Kidney glomerular epithelial cell (primary cell): ENCODE measurements around the gene PLPPR1.
"Not testable (repeated sequence)": the region's sequence is repeated elsewhere in the genome, so short reads cannot be mapped to it uniquely, and the experiment has no call there.

ENCODE experiments used
- DNase-seq: peaks from one replicate; lab custom pipeline; 2025; lab: John Stamatoyannopoulos, UW

PLPPR1 gene

GRCh38 chr9:101299901-101300300 lies 271.4 kb downstream of the PLPPR1 start:
- DNase-seq, result no peak

DNA sequence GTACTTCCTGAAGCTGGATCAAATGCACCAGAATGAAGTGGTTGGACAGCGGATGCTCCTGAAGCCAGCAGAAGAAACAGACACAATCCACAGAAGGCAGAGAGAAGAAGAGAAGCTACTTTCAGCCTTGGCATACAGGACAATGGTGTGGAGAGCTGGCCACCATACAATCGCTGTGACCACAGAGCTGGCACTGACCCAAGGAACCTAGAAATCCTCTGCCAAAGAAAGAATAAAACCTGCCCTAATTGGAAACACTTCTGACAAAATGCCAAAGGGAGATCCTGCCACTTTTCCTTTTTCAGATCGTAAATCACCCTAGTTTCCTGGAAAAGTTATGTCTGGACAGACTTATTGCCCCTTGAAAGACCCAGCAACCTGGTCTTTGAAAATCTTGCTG lies 278.5 kb downstream of the PLPPR1 start:
- DNase-seq, result no peak

- DNase-seq, result no peak
These were observed 279.1 kb downstream of the PLPPR1 start for GRCh38 chr9:101307524-101308213.

DNA sequence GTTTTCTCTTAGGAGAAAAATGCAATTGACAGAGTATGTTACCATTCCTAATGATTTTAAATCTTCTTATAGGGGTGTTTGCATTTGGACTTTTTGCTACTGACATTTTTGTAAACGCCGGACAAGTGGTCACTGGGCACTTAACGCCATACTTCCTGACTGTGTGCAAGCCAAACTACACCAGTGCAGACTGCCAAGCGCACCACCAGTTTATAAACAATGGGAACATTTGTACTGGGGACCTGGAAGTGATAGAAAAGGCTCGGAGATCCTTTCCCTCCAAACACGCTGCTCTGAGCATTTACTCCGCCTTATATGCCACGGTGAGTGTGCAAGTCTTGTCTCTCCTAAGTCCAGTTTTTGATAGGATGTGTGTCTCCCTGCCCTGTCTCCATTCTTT lies 280.6 kb downstream of the PLPPR1 start:
- DNase-seq, result no peak

GRCh38 chr9:101311191-101311590 lies 282.7 kb downstream of the PLPPR1 start:
- DNase-seq, result no peak

DNA sequence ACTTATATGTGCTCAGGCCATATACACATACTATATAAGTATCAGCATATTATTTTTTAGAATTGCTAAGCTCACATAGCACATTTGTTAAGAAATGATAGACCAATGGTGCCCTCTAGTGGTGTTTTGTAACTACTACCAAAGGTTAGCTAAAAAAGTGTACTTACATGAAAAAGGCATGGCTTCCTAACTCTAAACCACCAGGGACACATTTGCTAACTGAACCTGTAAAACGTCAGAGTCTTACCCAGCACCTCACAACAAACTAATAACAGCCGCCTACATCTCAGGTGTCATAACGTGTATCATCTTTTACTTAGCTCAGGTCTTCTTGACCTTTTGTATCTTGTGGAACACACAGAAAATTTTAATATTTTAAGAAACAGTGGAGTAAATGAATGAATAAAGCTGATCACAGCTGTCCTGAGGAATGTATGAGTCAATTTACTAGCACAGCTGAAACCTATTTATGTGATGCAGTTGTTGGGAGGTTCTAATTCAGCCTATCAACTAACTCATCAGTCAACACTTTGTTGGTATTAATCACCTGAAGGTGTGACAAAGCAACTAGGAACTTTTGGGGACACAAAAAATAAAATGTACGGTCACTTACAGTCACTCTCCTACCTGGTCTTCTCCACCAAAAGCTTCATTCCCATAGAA lies 283.4 kb downstream of the PLPPR1 start:
- peak; percentile 85 for DNase-seq

DNA sequence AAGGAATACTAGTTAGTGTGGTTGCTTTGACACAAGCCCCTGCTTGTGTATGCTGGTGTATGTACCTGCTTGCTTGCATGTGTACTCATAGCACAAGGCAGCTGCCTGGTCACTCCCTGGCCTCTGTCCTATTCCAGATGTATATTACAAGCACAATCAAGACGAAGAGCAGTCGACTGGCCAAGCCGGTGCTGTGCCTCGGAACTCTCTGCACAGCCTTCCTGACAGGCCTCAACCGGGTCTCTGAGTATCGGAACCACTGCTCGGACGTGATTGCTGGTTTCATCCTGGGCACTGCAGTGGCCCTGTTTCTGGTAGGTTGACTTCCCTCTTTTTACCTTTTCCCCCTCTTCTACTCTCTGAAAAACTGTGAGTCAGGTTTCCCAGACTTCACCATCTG lies 284.1 kb downstream of the PLPPR1 start:
- no peak for DNase-seq

DNA sequence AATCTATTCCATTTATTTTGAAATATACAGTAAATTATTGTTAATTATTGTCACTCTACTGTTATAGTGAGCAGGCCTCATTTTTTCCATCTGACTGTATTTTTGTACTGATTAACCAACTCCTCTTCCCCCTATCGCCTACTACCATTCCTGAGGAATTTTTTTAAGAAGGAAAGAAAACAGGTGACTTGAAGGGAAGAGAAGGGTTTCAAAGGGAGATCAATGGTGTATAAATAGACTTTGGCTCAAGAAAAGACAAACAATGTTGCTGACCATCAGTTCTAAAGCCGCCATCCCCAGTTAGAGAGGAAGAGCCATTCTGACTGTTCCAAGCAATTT lies 286.6 kb downstream of the PLPPR1 start:
- DNase-seq, result peak; percentile 3

DNA sequence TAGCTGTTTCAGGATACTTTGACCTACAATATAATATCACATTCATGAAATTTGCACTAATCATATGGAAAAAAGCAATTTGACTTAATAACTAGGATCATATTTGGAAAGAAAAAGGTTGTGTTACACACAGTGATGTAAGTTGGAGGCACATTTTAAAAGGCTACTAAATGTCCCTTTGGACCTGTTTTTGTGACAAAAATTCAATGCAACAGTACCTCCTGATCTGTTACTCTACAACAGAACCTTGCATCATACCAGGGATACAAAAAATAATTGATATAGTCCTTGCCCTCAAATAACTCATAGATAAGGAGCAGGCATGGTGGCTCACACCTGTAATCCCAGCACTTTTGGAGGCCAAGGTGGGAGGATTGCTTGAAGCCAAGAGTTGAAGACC lies 289.2 kb downstream of the PLPPR1 start:
- DNase-seq, result no peak

- DNase-seq, result no peak
These were observed 294.6 kb downstream of the PLPPR1 start for GRCh38 chr9:101323129-101323528.

GRCh38 chr9:101324245-101324804 lies 295.8 kb downstream of the PLPPR1 start:
- DNase-seq, result no peak

DNA sequence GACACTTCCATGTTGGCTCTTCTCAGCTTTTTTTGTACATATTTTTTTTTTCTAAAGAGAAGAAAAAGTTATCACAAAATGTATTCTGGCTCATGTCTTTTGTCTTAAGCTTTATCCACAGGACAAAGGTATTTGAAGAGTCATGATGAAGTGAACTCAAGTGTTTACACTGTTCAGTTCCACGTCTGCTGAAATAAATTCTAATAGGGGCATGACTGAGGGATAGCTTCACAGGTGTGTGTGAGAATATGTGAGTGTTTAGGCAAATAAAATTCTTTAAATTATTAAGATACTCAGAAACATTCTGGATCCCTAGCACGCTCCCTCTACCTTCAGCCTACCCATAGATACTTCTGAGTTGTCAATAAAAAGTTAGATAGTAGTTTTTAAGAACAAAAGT lies 296.5 kb downstream of the PLPPR1 start:
- no peak for DNase-seq

- DNase-seq, result no peak
These were observed 297.5 kb downstream of the PLPPR1 start for GRCh38 chr9:101326035-101326434.

DNA sequence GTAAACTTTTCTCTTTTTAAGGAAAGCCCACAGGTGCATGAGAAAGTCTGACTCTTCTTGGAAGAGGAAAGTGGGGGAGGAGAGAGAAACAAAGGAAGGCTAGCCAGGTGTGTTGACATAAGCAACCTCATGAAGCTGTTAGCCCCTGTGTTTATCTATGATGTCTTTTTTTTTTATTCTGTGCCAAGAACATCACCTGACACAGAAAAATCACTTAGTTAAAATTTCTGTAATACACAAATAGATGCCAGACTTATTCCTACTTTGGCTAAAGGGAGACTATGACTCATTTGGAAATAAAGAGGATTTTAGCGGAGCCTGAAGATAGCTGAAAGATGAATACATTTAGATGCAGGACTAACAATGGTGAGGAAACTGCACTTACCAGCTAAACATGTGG lies 298.0 kb downstream of the PLPPR1 start:
- no peak for DNase-seq

- not testable (repeated sequence) for DNase-seq
These were observed 298.9 kb downstream of the PLPPR1 start for GRCh38 chr9:101327422-101327909.

- no peak for DNase-seq
These were observed 303.8 kb downstream of the PLPPR1 start for GRCh38 chr9:101332362-101332761.

DNA sequence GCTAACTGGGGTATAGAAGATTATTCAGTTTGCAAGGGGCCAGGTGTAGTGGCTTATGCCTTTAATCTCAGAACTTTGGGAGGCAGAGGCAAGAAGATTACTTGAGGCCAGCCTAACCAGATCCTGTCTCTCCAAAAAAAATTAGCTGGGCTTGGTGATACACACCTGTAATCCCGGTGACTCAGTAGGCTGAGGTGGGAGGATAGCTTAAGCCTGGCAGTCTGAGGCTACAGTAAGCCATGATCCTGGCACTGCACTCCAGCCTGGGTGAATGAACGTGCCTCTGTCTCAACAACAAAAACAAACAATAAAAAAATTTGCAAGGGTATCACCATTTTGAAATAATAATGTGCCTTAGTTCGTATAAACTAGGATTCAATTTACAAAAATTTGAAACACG lies 305.0 kb downstream of the PLPPR1 start:
- no peak for DNase-seq

- DNase-seq, result no peak
These were observed 305.6 kb downstream of the PLPPR1 start for GRCh38 chr9:101333926-101334702.

GRCh38 chr9:101336091-101336490 lies 307.6 kb downstream of the PLPPR1 start:
- DNase-seq, result no peak

GRCh38 chr9:101337237-101337636 lies 308.7 kb downstream of the PLPPR1 start:
- DNase-seq, result no peak

GRCh38 chr9:101341958-101342357 lies 313.4 kb downstream of the PLPPR1 start:
- DNase-seq, result no peak

GRCh38 chr9:101342595-101342994 lies 314.1 kb downstream of the PLPPR1 start:
- no peak for DNase-seq

DNA sequence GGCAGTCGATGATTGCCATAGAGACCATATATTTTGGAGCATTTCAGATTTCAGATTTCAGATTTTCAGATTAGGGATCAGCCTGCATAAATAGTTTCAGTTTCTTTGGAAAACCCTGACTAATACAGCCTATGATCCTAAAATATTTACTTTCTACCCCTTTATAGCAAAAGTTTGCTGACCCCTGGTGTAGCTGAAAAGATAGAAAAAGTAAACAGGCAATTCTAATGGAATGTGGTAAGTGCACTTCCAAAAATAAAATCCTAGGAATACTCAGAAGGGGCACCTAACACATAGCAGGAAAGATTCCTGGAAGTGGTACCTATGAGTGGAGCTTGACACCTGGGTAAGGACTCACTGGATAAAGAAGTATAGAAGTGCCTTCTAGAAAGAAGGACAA lies 321.8 kb downstream of the PLPPR1 start:
- DNase-seq, result no peak
